GM12878 (cell line): ENCODE measurements around the gene A2ML1. TPM values are rescaled to one million over a fixed set of nuclear protein-coding genes. Genes with fewer than 3 reads are reported as not detected.

Experiments
- ATAC-seq: fragments of 200-7000 bp; cut with Tn5 transposase; 3 replicates; pipeline ENCODE4 v1.9.1; 2020; ENCODE audit warnings: mild to moderate bottlenecking, moderate library complexity
- BruUV-seq: library from RNA; stranded (reverse); fragments of 400-500 nt; replicated peaks from 2 replicates; lab custom pipeline; 2021; lab: Mats Ljungman, UMichigan
- CTCF ChIA-PET: fragments of 300-600 bp; sonication (Branson Sonifier 250); formaldehyde crosslinking; extraction: SDS; loops from one replicate; lab custom pipeline; 2021; ENCODE audit warnings: inconsistent platforms; lab: Yijun Ruan, JAX
- POLR2A ChIA-PET: fragments of 350-600 bp; formaldehyde crosslinking; extraction: SDS; loops from one replicate; lab custom pipeline; 2021; ENCODE audit warnings: inconsistent platforms; lab: Charles Lee
- RAD21 ChIA-PET: fragments of 300-600 bp; sonication (Branson Sonifier 250); formaldehyde crosslinking; loops from one replicate; lab custom pipeline; 2023; ENCODE audit warnings: antibody characterized with exemption; ENCODE audit not compliant: unreplicated experiment; lab: Charles Lee
- SMC1A ChIA-PET: fragments of 300-600 bp; sonication (Branson Sonifier 250); formaldehyde crosslinking; loops from one replicate; lab custom pipeline; 2023; ENCODE audit not compliant: unreplicated experiment, uncharacterized antibody; lab: Charles Lee
- DNase-seq: peaks from one replicate; pipeline ENCODE4 v3.0.0-alpha.2; 2011; ENCODE audit warnings: low read depth, low spot score
- FAIRE-seq: peaks from 3 replicates; lab custom pipeline; 2011; peaks lifted over from hg19 to GRCh38; lab: Jason Lieb, UNC
- H2AFZ ChIP-seq: 2 replicates; pipeline ENCODE4 v1.6.0; 2011; ENCODE audit warnings: low read depth, low read length, control low read depth; ENCODE audit not compliant: control insufficient read depth
- H3K27ac ChIP-seq: 2 replicates; pipeline ENCODE4 v1.5.1; 2011; ENCODE audit warnings: control low read depth; ENCODE audit not compliant: control insufficient read depth, insufficient read depth
- H3K27me3 ChIP-seq, 2 experiments: replicated peaks in 1 of 2; 2 replicates each; pipeline versions ENCODE4 v1.6.0 to v1.6.1; 2011; ENCODE audit warnings: low read length in 1 of 2; ENCODE audit not compliant: control insufficient read depth in 2 of 2, insufficient read depth in 2 of 2
- H3K36me3 ChIP-seq, 2 experiments: 2 replicates each; pipeline ENCODE4 v1.5.1; 2011; ENCODE audit warnings: low read length in 1 of 2; ENCODE audit not compliant: control insufficient read depth in 2 of 2, insufficient read depth in 2 of 2
- H3K4me1 ChIP-seq: 2 replicates; pipeline ENCODE4 v1.6.1; 2011; ENCODE audit warnings: mild to moderate bottlenecking, low read length, moderate library complexity, mixed read lengths; ENCODE audit not compliant: control insufficient read depth, insufficient read depth
- H3K4me2 ChIP-seq: 2 replicates; pipeline ENCODE4 v1.6.0; 2011; ENCODE audit warnings: control low read depth; ENCODE audit not compliant: control insufficient read depth, insufficient read depth
- H3K4me3 ChIP-seq: fragments of 200-600 bp; sonication (generic); 2 replicates; pipeline ENCODE4 v1.5.1; 2016
- H3K79me2 ChIP-seq: 2 replicates; pipeline ENCODE4 v1.6.0; 2011; ENCODE audit warnings: low read length; ENCODE audit not compliant: control insufficient read depth, insufficient read depth
- H3K9ac ChIP-seq: 2 replicates; pipeline ENCODE4 v1.8.0; 2011; ENCODE audit warnings: low read length, control low read depth, mixed read lengths; ENCODE audit not compliant: control insufficient read depth, insufficient read depth
- H3K9me3 ChIP-seq: replicated peaks from 3 replicates; pipeline ENCODE4 v1.5.1; 2011; ENCODE audit warnings: mild to moderate bottlenecking, low read length; ENCODE audit not compliant: control insufficient read depth, insufficient read depth
- H4K20me1 ChIP-seq: 2 replicates; pipeline ENCODE4 v1.6.0; 2011; ENCODE audit not compliant: control insufficient read depth, insufficient read depth
- CBX5 ChIP-seq: sonication (generic); IDR thresholded peaks from 2 replicates; pipeline ENCODE4 v1.6.1; 2016; ENCODE audit warnings: low read depth, moderate library complexity, mild to moderate bottlenecking, inconsistent platforms
- CHD2 ChIP-seq: IDR thresholded peaks from 2 replicates; pipeline ENCODE4 v1.6.1; 2011; ENCODE audit warnings: low read depth, low read length, improper control_type of control experiment, borderline replicate concordance
- CREM ChIP-seq: IDR thresholded peaks from 2 replicates; pipeline ENCODE4 v1.6.1; 2014; ENCODE audit warnings: antibody characterized with exemption, low read depth
- IKZF1 ChIP-seq: fragments of 450-650 bp; conservative IDR thresholded peaks from 2 replicates; pipeline ENCODE4 v1.6.1; 2017; ENCODE audit warnings: antibody characterized with exemption, mild to moderate bottlenecking
- NFXL1 ChIP-seq: fragments of 450-650 bp; IDR thresholded peaks from 2 replicates; pipeline ENCODE4 v1.6.1; 2017; ENCODE audit warnings: antibody characterized with exemption, mild to moderate bottlenecking, borderline replicate concordance
- RAD21 ChIP-seq: IDR thresholded peaks from 2 replicates; pipeline ENCODE4 v1.6.1; 2011; ENCODE audit warnings: mild to moderate bottlenecking, low read depth, low read length, moderate library complexity; ENCODE audit not compliant: insufficient read depth
- RUNX3 ChIP-seq: IDR thresholded peaks from 2 replicates; pipeline ENCODE4 v1.6.1; 2012; ENCODE audit warnings: low read length, inconsistent platforms
- WGBS: methylation state at CpG from one replicate; pipeline ENCODE4 v1.1.6; 2016; ENCODE audit warnings: low lambda C conversion rate; ENCODE audit not compliant: insufficient replicate concordance, insufficient coverage; ENCODE audit errors: missing lambda C conversion rate; 5-methylcytosine and 5-hydroxymethylcytosine counted together
- in situ Hi-C: fragments of 300-500 bp; cut with MboI; formaldehyde crosslinking; loops from 9 replicates; pipeline ENCODE4 v1.14.3; 2018; ENCODE audit warnings: mixed read lengths
- intact Hi-C: fragments of 100-400 bp; cut with micrococcal nuclease; formaldehyde crosslinking; loops from one replicate; pipeline ENCODE4 v1.14.2; 2022; ENCODE audit not compliant: unreplicated experiment
- polyA plus RNA-seq, 11 experiments: library from polyadenylated mRNA; depleted of rRNA in 4 of 11; unstranded in 6 of 11; stranded (reverse) in 5 of 11; fragments of >200 nt; fragmentation: Nextera tagmentation in 4 of 11; fragmentation: Illumina TruSeq in 1 of 11; extraction: Ambion mirVana in 4 of 11; extraction: Trizol in 1 of 11; gene quantifications; 1 replicate in 1 of 11; 2 replicates in 10 of 11; pipeline versions ENCODE4 v1.2.1 to v1.2.3, GENCODE V29; 2011 to 2016; ENCODE audit warnings: inconsistent platforms in 2 of 11, missing spikeins in 2 of 11, low read depth in 1 of 11
- total RNA-seq, 4 experiments: library from RNA; depleted of rRNA in 3 of 4; stranded (reverse); fragments of >200 nt in 3 of 4; fragmentation: Illumina TruSeq in 1 of 4; extraction: Trizol in 1 of 4; gene quantifications; 2 replicates each; pipeline versions ENCODE4 v1.2.1 to v1.2.3, GENCODE V29; 2013 to 2021
- TF ChIP-seq, protein P1 (sequence below): IDR thresholded peaks from 2 replicates; pipeline ENCODE4 v1.6.1; 2012; ENCODE audit warnings: low read depth, low read length, improper control_type of control experiment

The A2ML1 gene
- total and polyA plus RNA-seq, 10 of the 15 experiments (the other 5 are each of a cell fraction or from before 2014, with no cell fraction given), result not detected

DNA sequence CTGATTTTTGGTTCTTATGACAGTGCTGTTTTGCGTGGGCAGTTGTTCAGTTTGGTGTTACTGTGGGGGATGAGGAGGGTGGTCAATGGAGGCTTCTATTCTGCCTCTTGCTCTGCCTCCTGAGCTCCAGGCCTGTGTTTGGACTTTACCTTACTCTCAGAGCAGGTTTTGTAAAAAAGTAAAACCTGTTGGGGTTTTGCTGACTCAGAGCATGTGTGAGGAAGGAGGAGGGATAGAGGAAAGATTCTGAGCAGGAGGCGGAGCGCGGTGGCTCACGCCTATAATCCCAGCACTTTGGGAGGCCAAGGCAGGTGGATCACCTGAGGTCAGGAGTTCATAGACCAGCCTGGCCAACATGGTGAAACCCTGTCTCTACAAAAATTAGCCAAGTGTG is 6.7 kb downstream of the A2ML1 start (continued):
- TF ChIP-seq, protein P1, sequence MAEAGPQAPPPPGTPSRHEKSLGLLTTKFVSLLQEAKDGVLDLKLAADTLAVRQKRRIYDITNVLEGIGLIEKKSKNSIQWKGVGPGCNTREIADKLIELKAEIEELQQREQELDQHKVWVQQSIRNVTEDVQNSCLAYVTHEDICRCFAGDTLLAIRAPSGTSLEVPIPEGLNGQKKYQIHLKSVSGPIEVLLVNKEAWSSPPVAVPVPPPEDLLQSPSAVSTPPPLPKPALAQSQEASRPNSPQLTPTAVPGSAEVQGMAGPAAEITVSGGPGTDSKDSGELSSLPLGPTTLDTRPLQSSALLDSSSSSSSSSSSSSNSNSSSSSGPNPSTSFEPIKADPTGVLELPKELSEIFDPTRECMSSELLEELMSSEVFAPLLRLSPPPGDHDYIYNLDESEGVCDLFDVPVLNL, result no peak
- TF ChIP-seq NFXL1 (no peak), RAD21 (no peak), CHD2 (no peak), CREM (no peak), CBX5 (no peak), RUNX3 (no peak)

- no peaks in the 10 kb centered on the region for H4K20me1 ChIP-seq
- FAIRE-seq (no peak), DNase-seq (no peak), ATAC-seq (no peak)
- SMC1A ChIA-PET, result no interaction called here
- RAD21 ChIA-PET, result no interaction called here
- BruUV-seq, result no TSS peak
- H3K4me2 ChIP-seq, result no peak overlapping the region
- WGBS, result 55% methylated on average over 7 of the region's 7 CpGs
- in situ Hi-C loops, result no loop called here
- H3K36me3 ChIP-seq, result no peaks in the 10 kb centered on the region
- H3K4me3 ChIP-seq, result no peak overlapping the region
- no peaks in the 10 kb centered on the region for H3K27me3 ChIP-seq
- no peak overlapping the region for H3K9ac ChIP-seq
- intact Hi-C loops, result no loop called here
- no peaks in the 10 kb centered on the region for H3K4me1 ChIP-seq
- no peaks in the 10 kb centered on the region for H3K79me2 ChIP-seq
- H3K9me3 ChIP-seq, result no peaks in the 10 kb centered on the region
- no peak for TF ChIP-seq IKZF1
- H3K27ac ChIP-seq, result no peak overlapping the region
- no peak overlapping the region for H2AFZ ChIP-seq
- CTCF ChIA-PET, result interaction anchor here (1.6 kb wide), 1 partner anchor 286 kb away, joined by 4 read pairs; no protein-coding TSS in a partner anchor
- POLR2A ChIA-PET, result no interaction called here
Observed at GRCh38 chr12:8829621-8830020, 7.2 kb downstream of the A2ML1 start.
